Common myeloid progenitor, CD34-positive (primary cell): Measurements from ENCODE around the gene LPIN1.

Source experiments
- CTCF ChIA-PET: fragments of 350-600 bp; sonication (Branson Sonifier 250); formaldehyde crosslinking; loops from one replicate; lab custom pipeline; 2021; ENCODE audit warnings: antibody characterized with exemption; lab: Charles Lee
- POLR2A ChIA-PET: fragments of 350-600 bp; sonication (Branson Sonifier 250); formaldehyde crosslinking; loops from one replicate; lab custom pipeline; 2021; ENCODE audit warnings: antibody characterized with exemption; lab: Charles Lee
- DNase-seq, 3 donors: peaks; one replicate each; pipeline versions ENCODE4 v3.0.0 to v3.0.0-alpha.2; 2013
- H3K27ac ChIP-seq, 2 experiments: 1 replicate in 1 of 2; 2 replicates in 1 of 2; pipeline ENCODE4 v1.7.0; 2013; ENCODE audit warnings: inconsistent platforms in 2 of 2, low read length in 2 of 2, mild to moderate bottlenecking in 2 of 2, low read depth in 1 of 2, moderate library complexity in 1 of 2; ENCODE audit not compliant: severe bottlenecking in 2 of 2, insufficient read depth in 1 of 2, poor library complexity in 1 of 2
- H3K27me3 ChIP-seq, 5 experiments: replicated peaks in 2 of 5; 1 replicate in 3 of 5; 2 replicates in 2 of 5; pipeline versions ENCODE4 v1.6.1 to v1.7.0; 2013; ENCODE audit warnings: low read length in 4 of 5, mild to moderate bottlenecking in 2 of 5, moderate library complexity in 2 of 5, inconsistent platforms in 1 of 5; ENCODE audit not compliant: insufficient read depth in 5 of 5, control insufficient read depth in 4 of 5
- H3K36me3 ChIP-seq, 4 experiments: 1 replicate in 2 of 4; 2 replicates in 2 of 4; pipeline versions ENCODE4 v1.6.1 to v1.7.0; 2013; ENCODE audit warnings: low read length in 3 of 4, control low read depth in 1 of 4, mild to moderate bottlenecking in 1 of 4; ENCODE audit not compliant: control insufficient read depth in 4 of 4, insufficient read depth in 4 of 4
- H3K4me1 ChIP-seq, 4 experiments: 1 replicate in 3 of 4; 2 replicates in 1 of 4; pipeline versions ENCODE4 v1.6.1 to v1.7.1; 2013; ENCODE audit warnings: low read length in 3 of 4, mild to moderate bottlenecking in 3 of 4, control low read depth in 1 of 4, inconsistent platforms in 1 of 4, moderate library complexity in 1 of 4; ENCODE audit not compliant: control insufficient read depth in 4 of 4, insufficient read depth in 4 of 4; ENCODE audit errors: control extremely low read depth in 1 of 4
- H3K4me3 ChIP-seq, 7 experiments: 1 replicate in 4 of 7; 2 replicates in 3 of 7; pipeline versions ENCODE4 v1.5.1 to v1.7.0; 2013; ENCODE audit warnings: mild to moderate bottlenecking in 7 of 7, low read length in 6 of 7, moderate library complexity in 6 of 7, inconsistent platforms in 2 of 7, low read depth in 2 of 7, control low read depth in 1 of 7; ENCODE audit not compliant: insufficient read depth in 4 of 7, control insufficient read depth in 1 of 7; ENCODE audit errors: extremely low read depth in 1 of 7
- H3K9me3 ChIP-seq, 5 experiments: 1 replicate in 4 of 5; 2 replicates in 1 of 5; pipeline versions ENCODE4 v1.6.1 to v1.7.1; 2013; ENCODE audit warnings: low read length in 4 of 5, mild to moderate bottlenecking in 2 of 5, inconsistent platforms in 1 of 5, low read depth in 1 of 5, moderate library complexity in 1 of 5; ENCODE audit not compliant: control insufficient read depth in 4 of 5, insufficient read depth in 2 of 5; ENCODE audit errors: control extremely low read depth in 1 of 5
- WGBS: methylation state at CpG from one replicate; pipeline ENCODE4 v1.1.5; 2013; ENCODE audit not compliant: insufficient coverage; 5-methylcytosine and 5-hydroxymethylcytosine counted together

The LPIN1 gene

GRCh38 chr2:11701206-11701605 is 45.2 kb upstream of the LPIN1 start:
- Histone ChIP-seq H3K4me3 (no peak overlapping the region), H3K9me3 (peaks cover 0 to 3% (median 0%) of the 10 kb centered on the region in 5 experiments), H3K36me3 (no peaks in the 10 kb centered on the region), H3K27ac (no peak overlapping the region), H3K4me1 (peaks cover 0 to 61% (median 44%) of the 10 kb centered on the region in 4 experiments), H3K27me3 (no peaks in the 10 kb centered on the region)
- CTCF ChIA-PET, result interaction anchor here (1.1 to 22.4 kb wide), 3 partner anchors 28 to 82 kb away, joined by 3 to 460 read pairs (median 344); partner anchors contain the start of gene LPIN1
- 100% methylated on average over 2 of the region's 5 CpGs for WGBS
- DNase-seq, result no peak
- POLR2A ChIA-PET, result no interaction called here

DNA sequence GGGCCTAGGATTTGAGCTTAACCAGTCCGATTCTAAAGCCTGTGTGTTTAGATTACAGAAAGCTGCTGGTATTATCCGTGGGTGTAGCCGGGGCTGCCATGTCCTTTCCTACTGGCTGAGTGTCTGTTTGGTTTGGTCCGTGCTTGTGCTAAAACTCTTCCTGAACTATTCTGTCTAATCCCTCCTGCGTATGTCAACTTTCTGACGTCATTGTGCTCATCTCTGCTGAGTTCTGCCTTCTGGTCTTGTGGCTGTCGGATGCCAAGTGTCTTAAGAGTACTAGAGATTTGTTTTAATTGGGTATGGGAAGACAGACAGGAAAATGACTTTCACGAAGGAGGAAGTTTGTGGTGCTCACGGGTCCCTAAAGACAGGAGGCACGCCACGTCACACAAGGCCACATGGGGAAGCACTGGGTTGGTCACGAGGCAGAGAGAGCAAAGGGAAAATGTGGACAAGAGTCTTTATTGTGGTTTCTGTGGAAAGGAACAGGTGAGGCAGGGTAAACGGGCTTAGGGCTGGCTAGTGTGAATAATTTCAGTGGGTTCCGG is 44.6 kb upstream of the LPIN1 start:
- Histone ChIP-seq H3K9me3 (peaks cover 0 to 3% (median 0%) of the 10 kb centered on the region in 5 experiments), H3K27me3 (no peaks in the 10 kb centered on the region), H3K4me3 (no peak overlapping the region), H3K27ac (peak overlapping the region in 1 of 2 experiments; percentile 7), H3K4me1 (peaks cover 0 to 54% (median 38%) of the 10 kb centered on the region in 4 experiments), H3K36me3 (no peaks in the 10 kb centered on the region)
- peak; percentile 89 to 94 (median 93) for DNase-seq
- 34% methylated on average over 9 of the region's 14 CpGs for WGBS
- POLR2A ChIA-PET, result no interaction called here
- CTCF ChIA-PET, result interaction anchor here (21.4 to 22.4 kb wide), 2 partner anchors 43 to 82 kb away, joined by 344 to 460 read pairs; partner anchors contain the start of gene LPIN1

DNA sequence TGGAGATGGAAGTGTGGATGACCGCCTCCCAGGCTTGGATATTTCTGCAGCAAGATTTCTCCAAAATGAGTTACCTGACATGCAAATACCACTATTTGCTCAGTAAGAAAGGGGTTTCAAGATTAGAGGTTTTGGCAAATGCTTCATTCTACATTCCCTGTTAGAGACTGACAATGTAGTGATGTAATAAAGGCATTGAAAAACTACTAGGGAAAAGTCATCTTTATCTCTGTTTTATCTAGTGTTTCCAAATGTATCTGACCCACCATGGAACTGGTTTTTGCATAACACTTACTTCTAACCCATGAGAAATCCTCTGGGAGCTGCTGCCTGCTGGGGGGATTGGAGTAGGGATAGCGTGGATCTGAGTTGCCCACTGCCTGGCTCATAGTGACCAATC is 43.5 kb upstream of the LPIN1 start:
- POLR2A ChIA-PET, result no interaction called here
- no peak for DNase-seq
- H3K4me1 ChIP-seq, result peaks cover 0 to 43% (median 27%) of the 10 kb centered on the region in 4 experiments
- H3K36me3 ChIP-seq, result no peaks in the 10 kb centered on the region
- no peaks in the 10 kb centered on the region for H3K27me3 ChIP-seq
- WGBS, result no CpG with 5 or more reads among the region's 2 CpGs
- no peak overlapping the region for H3K4me3 ChIP-seq
- CTCF ChIA-PET, result interaction anchor here (0.8 to 21.4 kb wide), 4 partner anchors 9 to 81 kb away, joined by 3 to 344 read pairs (median 4); no protein-coding TSS in a partner anchor
- H3K9me3 ChIP-seq, result peaks cover 0 to 3% (median 0%) of the 10 kb centered on the region in 5 experiments
- H3K27ac ChIP-seq, result no peak overlapping the region

- Histone ChIP-seq H3K36me3 (no peaks in the 10 kb centered on the region), H3K9me3 (peaks cover 0 to 3% (median 0%) of the 10 kb centered on the region in 5 experiments), H3K27me3 (no peaks in the 10 kb centered on the region), H3K4me3 (no peak overlapping the region), H3K27ac (no peak overlapping the region), H3K4me1 (peaks cover 0 to 36% (median 19%) of the 10 kb centered on the region in 4 experiments)
- no peak for DNase-seq
- WGBS, result 100% methylated on average over 1 of the region's 1 CpG
- CTCF ChIA-PET, result interaction anchor here (1.2 to 2.4 kb wide), 3 partner anchors 9 to 76 kb away, joined by 3 to 9 read pairs (median 5); no protein-coding TSS in a partner anchor
- POLR2A ChIA-PET, result no interaction called here
Measured at GRCh38 chr2:11703700-11704099, 42.7 kb upstream of the LPIN1 start.

DNA sequence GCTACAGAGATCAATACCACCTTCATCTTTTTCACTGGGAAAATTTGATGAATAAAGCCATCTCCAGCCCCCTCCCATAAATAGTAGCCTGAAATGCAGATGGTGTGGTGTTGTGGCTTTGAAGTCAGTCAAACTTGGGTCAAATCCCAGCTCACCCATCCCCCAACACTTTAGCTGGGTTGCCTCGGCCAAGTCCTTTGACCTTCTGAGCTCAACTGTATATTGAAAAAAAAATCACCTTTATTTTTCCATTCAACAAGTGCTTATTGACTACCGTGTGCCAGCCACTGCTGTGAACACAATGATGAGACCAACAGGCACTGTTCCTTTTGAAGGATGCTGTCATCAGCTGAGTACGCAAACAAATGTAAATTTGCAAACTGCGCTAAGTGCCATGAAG is 41.4 kb upstream of the LPIN1 start:
- WGBS, result 100% methylated on average over 3 of the region's 4 CpGs
- H3K27me3 ChIP-seq, result no peaks in the 10 kb centered on the region
- H3K4me3 ChIP-seq, result no peak overlapping the region
- H3K9me3 ChIP-seq, result peaks cover 0 to 3% (median 0%) of the 10 kb centered on the region in 5 experiments
- H3K36me3 ChIP-seq, result no peaks in the 10 kb centered on the region
- ChIA-PET POLR2A (no interaction called here), CTCF (interaction anchor here (1.0 to 4.4 kb wide), 5 partner anchors 8 to 74 kb away, joined by 3 to 14 read pairs (median 9); no protein-coding TSS in a partner anchor)
- H3K4me1 ChIP-seq, result peaks cover 0 to 26% (median 17%) of the 10 kb centered on the region in 4 experiments
- DNase-seq, result no peak
- no peak overlapping the region for H3K27ac ChIP-seq

- Histone ChIP-seq H3K9me3 (peaks cover 0 to 3% (median 0%) of the 10 kb centered on the region in 5 experiments), H3K36me3 (no peaks in the 10 kb centered on the region), H3K27ac (no peak overlapping the region), H3K4me3 (no peak overlapping the region), H3K27me3 (no peaks in the 10 kb centered on the region), H3K4me1 (peaks cover 0 to 21% (median 15%) of the 10 kb centered on the region in 4 experiments)
- ChIA-PET CTCF (interaction anchor here (1.0 to 4.4 kb wide), 9 partner anchors 9 to 74 kb away, joined by 3 to 14 read pairs (median 6); no protein-coding TSS in a partner anchor), POLR2A (no interaction called here)
- DNase-seq, result no peak
- 100% methylated on average over 3 of the region's 3 CpGs for WGBS
Measured at GRCh38 chr2:11705711-11706110, 40.7 kb upstream of the LPIN1 start.

- DNase-seq, result no peak
- H3K27me3 ChIP-seq, result no peaks in the 10 kb centered on the region
- no peaks in the 10 kb centered on the region for H3K36me3 ChIP-seq
- ChIA-PET POLR2A (no interaction called here), CTCF (interaction anchor here (0.7 to 4.4 kb wide), 8 partner anchors 9 to 71 kb away, joined by 3 to 14 read pairs (median 3); no protein-coding TSS in a partner anchor)
- no peak overlapping the region for H3K4me3 ChIP-seq
- H3K4me1 ChIP-seq, result peaks cover 0 to 10% (median 0%) of the 10 kb centered on the region in 4 experiments
- H3K9me3 ChIP-seq, result peaks cover 0 to 3% (median 0%) of the 10 kb centered on the region in 5 experiments
- WGBS, result 82% methylated on average over 3 of the region's 3 CpGs
- H3K27ac ChIP-seq, result no peak overlapping the region
Measured at GRCh38 chr2:11708106-11708505, 38.3 kb upstream of the LPIN1 start.
